Calu3 (cell line): Measurements from ENCODE around the gene ZFYVE28. TPM values are rescaled to one million over a fixed set of nuclear protein-coding genes. Genes with fewer than 3 reads are reported as not detected.

Source experiments
- BruUV-seq: library from RNA; stranded (reverse); fragments of 400-500 nt; replicated peaks from 2 replicates; lab custom pipeline; 2021; lab: Mats Ljungman, UMichigan
- CTCF ChIA-PET: fragments of 300-600 bp; sonication (Branson Sonifier 250); formaldehyde crosslinking; loops from one replicate; lab custom pipeline; 2022; ENCODE audit warnings: antibody characterized with exemption; lab: Charles Lee
- DNase-seq: peaks from one replicate; pipeline ENCODE4 v3.0.0; 2022
- H3K27ac Mint-ChIP-seq: one replicate; pipeline ENCODE4 v1.8.0; 2022; ENCODE audit warnings: mixed read lengths; ENCODE audit not compliant: unreplicated experiment
- H3K27me3 Mint-ChIP-seq: one replicate; pipeline ENCODE4 v1.8.0; 2022; ENCODE audit warnings: mixed read lengths; ENCODE audit not compliant: unreplicated experiment
- H3K36me3 Mint-ChIP-seq: one replicate; pipeline ENCODE4 v1.8.0; 2022; ENCODE audit warnings: mild to moderate bottlenecking, moderate library complexity, mixed read lengths; ENCODE audit not compliant: insufficient read depth, unreplicated experiment
- H3K4me1 Mint-ChIP-seq: one replicate; pipeline ENCODE4 v1.8.0; 2022; ENCODE audit warnings: mild to moderate bottlenecking, low read depth, mixed read lengths; ENCODE audit not compliant: unreplicated experiment
- H3K4me3 Mint-ChIP-seq: one replicate; pipeline ENCODE4 v1.8.0; 2022; ENCODE audit warnings: mild to moderate bottlenecking, low read depth, moderate library complexity, mixed read lengths; ENCODE audit not compliant: unreplicated experiment
- H3K9me3 Mint-ChIP-seq: one replicate; pipeline ENCODE4 v1.8.0; 2022; ENCODE audit warnings: low read depth, mixed read lengths; ENCODE audit not compliant: unreplicated experiment
- intact Hi-C: fragments of 100-400 bp; cut with micrococcal nuclease; formaldehyde crosslinking; loops from one replicate; pipeline ENCODE4 v1.10.0; 2022; ENCODE audit not compliant: unreplicated experiment
- total RNA-seq: library from RNA; stranded (reverse); gene quantifications from 2 replicates; pipeline ENCODE4 v1.2.3, GENCODE V29; 2022
- TF ChIP-seq, protein P1 (sequence below): fragments of 200-600 bp; IDR thresholded peaks from one replicate; pipeline ENCODE4 v1.8.0; 2022; ENCODE audit warnings: antibody characterized with exemption; ENCODE audit not compliant: unreplicated experiment

ZFYVE28 gene
- total RNA-seq, 1 experiment from 2014 or later: 1.2 TPM

DNA sequence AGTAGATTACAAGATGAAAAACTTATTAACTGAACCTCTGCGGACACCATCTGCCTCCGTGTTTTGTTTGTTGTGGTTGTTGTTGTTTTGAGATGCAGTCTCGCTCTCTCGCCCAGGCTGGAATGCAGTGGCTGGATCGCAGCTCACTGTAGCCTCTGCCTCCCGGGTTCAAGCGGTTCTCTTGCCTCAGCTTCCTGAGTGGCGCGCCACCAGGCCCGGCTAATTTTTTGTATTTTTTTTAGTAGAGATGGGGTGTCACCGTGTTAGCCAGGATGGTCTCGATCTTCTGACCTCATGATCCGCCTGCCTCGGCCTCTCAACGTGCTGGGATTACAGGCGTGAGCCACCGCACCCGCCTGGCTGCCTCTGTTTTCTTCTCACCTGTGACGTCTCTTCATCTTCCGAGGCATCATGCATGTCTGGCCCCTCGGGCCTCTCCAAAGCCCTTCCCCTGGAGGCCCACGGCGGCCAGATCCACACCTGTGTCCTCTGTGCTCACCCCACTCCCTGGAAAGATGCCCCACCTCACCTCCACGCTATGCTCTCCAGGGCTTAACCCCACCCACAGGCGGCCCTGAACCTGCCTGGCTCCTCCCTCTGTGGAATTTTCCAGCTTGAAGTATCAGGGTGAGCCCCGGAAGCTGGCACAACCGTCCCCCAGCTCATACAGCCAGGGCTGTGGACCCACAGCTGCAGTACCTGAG is 79.5 kb downstream of the ZFYVE28 start:
- BruUV-seq: no TSS peak
- Mint-ChIP-seq H3K36me3 (no peaks in the 10 kb centered on the region), H3K4me1 (no peaks in the 10 kb centered on the region), H3K9me3 (no peaks in the 10 kb centered on the region), H3K27ac (no peak overlapping the region), H3K27me3 (peaks cover 28% of the 10 kb centered on the region), H3K4me3 (no peak overlapping the region)
- intact Hi-C loops: loop anchor here (10.0 kb wide), 1 partner anchor 54 kb away; no protein-coding TSS in a partner anchor
- TF ChIP-seq, protein P1, sequence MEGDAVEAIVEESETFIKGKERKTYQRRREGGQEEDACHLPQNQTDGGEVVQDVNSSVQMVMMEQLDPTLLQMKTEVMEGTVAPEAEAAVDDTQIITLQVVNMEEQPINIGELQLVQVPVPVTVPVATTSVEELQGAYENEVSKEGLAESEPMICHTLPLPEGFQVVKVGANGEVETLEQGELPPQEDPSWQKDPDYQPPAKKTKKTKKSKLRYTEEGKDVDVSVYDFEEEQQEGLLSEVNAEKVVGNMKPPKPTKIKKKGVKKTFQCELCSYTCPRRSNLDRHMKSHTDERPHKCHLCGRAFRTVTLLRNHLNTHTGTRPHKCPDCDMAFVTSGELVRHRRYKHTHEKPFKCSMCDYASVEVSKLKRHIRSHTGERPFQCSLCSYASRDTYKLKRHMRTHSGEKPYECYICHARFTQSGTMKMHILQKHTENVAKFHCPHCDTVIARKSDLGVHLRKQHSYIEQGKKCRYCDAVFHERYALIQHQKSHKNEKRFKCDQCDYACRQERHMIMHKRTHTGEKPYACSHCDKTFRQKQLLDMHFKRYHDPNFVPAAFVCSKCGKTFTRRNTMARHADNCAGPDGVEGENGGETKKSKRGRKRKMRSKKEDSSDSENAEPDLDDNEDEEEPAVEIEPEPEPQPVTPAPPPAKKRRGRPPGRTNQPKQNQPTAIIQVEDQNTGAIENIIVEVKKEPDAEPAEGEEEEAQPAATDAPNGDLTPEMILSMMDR: no peak
- CTCF ChIA-PET: no interaction called here
- no peak for DNase-seq

DNA sequence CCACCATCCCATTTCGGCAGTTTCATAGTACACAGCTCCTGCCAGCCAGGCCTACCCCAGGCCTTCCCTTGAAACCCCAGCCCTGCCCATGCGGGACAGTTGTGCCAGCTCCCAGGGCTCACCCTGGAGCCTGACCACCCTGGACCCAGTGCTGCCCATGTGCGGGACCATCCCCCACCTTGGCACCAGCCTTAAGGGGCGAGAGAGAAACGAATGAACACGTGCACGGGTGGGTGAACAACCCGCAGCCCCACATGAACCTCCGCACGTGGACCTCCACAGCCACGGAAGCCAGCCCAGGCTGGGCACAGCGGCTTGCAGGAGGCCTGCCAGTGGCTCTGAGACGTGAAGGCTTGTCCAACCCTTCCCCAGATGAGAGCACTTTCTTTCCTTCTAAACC is 80.5 kb downstream of the ZFYVE28 start:
- CTCF ChIA-PET: no interaction called here
- Mint-ChIP-seq H3K27me3 (peaks cover 18% of the 10 kb centered on the region), H3K36me3 (peaks cover 4% of the 10 kb centered on the region), H3K4me1 (no peaks in the 10 kb centered on the region), H3K4me3 (no peak overlapping the region), H3K27ac (no peak overlapping the region), H3K9me3 (no peaks in the 10 kb centered on the region)
- intact Hi-C loops: loop anchor here (10.0 kb wide), 1 partner anchor 53 kb away; no protein-coding TSS in a partner anchor
- DNase-seq: no peak
- BruUV-seq: no TSS peak
- TF ChIP-seq, protein P1: no peak

DNA sequence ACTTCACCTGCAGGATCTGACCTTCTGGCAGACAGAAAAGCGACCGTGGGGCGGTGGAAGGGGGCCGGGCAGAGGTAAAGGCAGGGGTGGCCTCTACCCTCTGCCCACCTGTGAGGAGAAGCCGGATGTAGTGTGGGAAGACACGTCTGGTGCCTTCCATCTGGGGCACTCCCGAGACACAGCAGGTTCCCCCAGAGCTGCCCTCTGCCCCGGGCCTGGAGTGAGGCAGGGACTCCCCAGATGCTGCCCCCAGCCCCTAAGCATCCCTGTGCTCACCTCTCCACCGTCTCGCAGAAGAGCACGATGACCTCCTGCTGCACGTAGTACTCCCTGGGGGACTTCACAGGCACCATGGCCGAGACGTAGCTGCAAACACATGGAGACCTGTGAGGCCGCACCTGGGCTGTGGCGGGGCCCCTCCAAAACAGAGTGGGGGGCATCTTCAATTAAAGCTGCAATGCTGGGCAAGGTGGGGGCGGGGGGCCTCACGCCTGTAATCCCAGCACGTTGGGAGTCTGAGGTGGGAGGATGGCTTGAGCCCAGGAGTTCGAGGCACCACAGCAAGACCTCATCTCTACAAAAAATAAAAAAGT is 81.2 kb downstream of the ZFYVE28 start:
- no TSS peak for BruUV-seq
- DNase-seq: no peak
- Mint-ChIP-seq H3K4me3 (no peak overlapping the region), H3K27ac (no peak overlapping the region), H3K9me3 (no peaks in the 10 kb centered on the region), H3K27me3 (peaks cover 13% of the 10 kb centered on the region), H3K36me3 (peaks cover 4% of the 10 kb centered on the region), H3K4me1 (no peaks in the 10 kb centered on the region)
- CTCF ChIA-PET: interaction anchor here (0.7 kb wide), 2 partner anchors 588 to 662 kb away, joined by 4 to 5 read pairs; no protein-coding TSS in a partner anchor
- TF ChIP-seq, protein P1: no peak
- intact Hi-C loops: loop anchor here (10.0 kb wide), 1 partner anchor 52 kb away; no protein-coding TSS in a partner anchor

DNA sequence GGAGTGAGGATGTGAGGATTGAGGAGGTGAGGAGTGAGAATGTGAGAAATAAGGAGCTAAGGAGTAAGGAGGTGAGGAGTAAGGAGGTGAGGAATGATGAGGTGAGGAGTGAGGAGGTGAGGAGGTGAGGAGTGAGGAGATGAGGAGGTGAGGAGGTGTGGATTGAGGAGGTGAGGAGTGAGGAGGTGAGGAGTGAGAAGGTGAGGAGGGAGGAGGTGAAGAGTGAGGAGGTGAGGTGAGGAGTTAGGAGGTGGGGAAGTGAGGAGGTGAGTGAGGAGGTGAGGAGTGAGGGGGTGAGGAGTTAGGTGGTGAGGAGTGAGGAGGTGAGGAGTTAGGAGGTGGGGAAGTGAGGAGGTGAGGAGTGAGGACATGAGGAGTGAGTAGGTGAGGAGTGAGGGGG is 81.8 kb downstream of the ZFYVE28 start:
- intact Hi-C loops: loop anchor here (10.0 kb wide), 1 partner anchor 52 kb away; no protein-coding TSS in a partner anchor
- Mint-ChIP-seq H3K27me3 (peaks cover 13% of the 10 kb centered on the region), H3K4me3 (no peak overlapping the region), H3K27ac (no peak overlapping the region), H3K4me1 (no peaks in the 10 kb centered on the region), H3K36me3 (peaks cover 4% of the 10 kb centered on the region), H3K9me3 (no peaks in the 10 kb centered on the region)
- no peak for DNase-seq
- TF ChIP-seq, protein P1: no peak
- no TSS peak for BruUV-seq
- CTCF ChIA-PET: interaction anchor here (0.7 kb wide), 2 partner anchors 589 to 661 kb away, joined by 4 to 5 read pairs; no protein-coding TSS in a partner anchor
